T-helper 17 cell (primary cell): ENCODE data around the gene LRP8. TPM values are rescaled to one million over a fixed set of nuclear protein-coding genes. Genes with fewer than 3 reads are reported as not detected.

Source experiments
- ATAC-seq: fragments of 150-1000 bp; cut with Tn5 transposase; 2 replicates; pipeline ENCODE4 v1.10.0; 2021; ENCODE audit warnings: mild to moderate bottlenecking, moderate library complexity
- DNase-seq, 3 donors: peaks; one replicate each; pipeline versions ENCODE4 v3.0.0 to v3.0.0-alpha.2; 2020 to 2021
- H3K9me3 ChIP-seq: one replicate; pipeline ENCODE4 v1.7.0; 2013; ENCODE audit warnings: low read length, mild to moderate bottlenecking; ENCODE audit not compliant: control insufficient read depth, poor library complexity, severe bottlenecking
- H3K27ac Mint-ChIP-seq: one replicate; pipeline ENCODE4 v1.8.0; 2022; ENCODE audit warnings: mild to moderate bottlenecking, moderate library complexity, mixed read lengths
- H3K27me3 Mint-ChIP-seq: one replicate; pipeline ENCODE4 v1.8.0; 2022; ENCODE audit warnings: mixed read lengths
- H3K36me3 Mint-ChIP-seq: one replicate; pipeline ENCODE4 v1.8.0; 2022; ENCODE audit warnings: low read depth, mixed read lengths
- H3K4me1 Mint-ChIP-seq: one replicate; pipeline ENCODE4 v1.8.0; 2022; ENCODE audit warnings: mild to moderate bottlenecking, mixed read lengths
- H3K4me3 Mint-ChIP-seq: one replicate; pipeline ENCODE4 v1.8.0; 2022; ENCODE audit warnings: mild to moderate bottlenecking, moderate library complexity, mixed read lengths
- total RNA-seq, 4 donors: library from RNA in 2 of 4; stranded (reverse) in 2 of 4; gene quantifications; one replicate each; pipeline ENCODE4 v1.2.3 and lab custom pipeline; 2022 to 2026

Gene LRP8
- total RNA-seq, 2 donors from 2014 or later, result 15.1 to 18.6 TPM

DNA sequence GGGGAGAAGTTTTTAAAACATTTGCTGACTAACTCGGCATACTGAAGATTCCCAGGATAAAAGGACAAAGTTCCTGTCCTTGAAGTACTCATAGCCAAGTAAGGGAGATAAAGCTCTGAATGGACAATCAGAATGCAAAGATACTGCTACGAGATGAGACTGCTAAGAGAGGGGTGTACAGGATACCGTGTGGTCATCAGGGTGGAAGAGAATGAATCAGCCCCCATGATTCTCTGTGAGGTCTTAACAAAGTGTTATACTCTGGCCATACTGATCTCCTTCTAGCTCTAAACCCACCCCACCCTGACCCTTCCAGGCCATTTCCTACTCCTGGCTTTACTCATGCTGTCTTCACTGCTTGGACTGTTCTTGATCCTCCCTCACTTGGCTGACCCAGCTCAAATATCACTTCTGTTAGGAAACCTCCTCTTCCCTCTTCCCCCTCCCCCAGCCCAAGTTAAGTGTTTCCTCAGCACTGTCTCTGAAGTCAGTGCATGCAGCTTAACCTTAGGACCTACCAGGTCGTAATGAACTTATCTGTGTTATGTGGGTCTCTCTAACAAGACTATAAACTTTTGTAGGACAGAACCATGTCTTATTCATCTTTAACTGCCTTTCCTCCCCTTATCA lies 73.7 kb downstream of the LRP8 start:
- no peaks in the 10 kb centered on the region for H3K27me3 Mint-ChIP-seq
- H3K36me3 Mint-ChIP-seq, result peaks cover 11% of the 10 kb centered on the region
- H3K4me1 Mint-ChIP-seq, result peaks cover 2% of the 10 kb centered on the region
- DNase-seq (no peak), ATAC-seq (no peak)
- H3K9me3 ChIP-seq, result no peaks in the 10 kb centered on the region
- H3K27ac Mint-ChIP-seq, result no peak overlapping the region
- no peak overlapping the region for H3K4me3 Mint-ChIP-seq

- Mint-ChIP-seq H3K4me3 (no peak overlapping the region), H3K27ac (peak overlapping the region; percentile 62), H3K27me3 (no peaks in the 10 kb centered on the region), H3K4me1 (peaks cover 2% of the 10 kb centered on the region), H3K36me3 (peaks cover 6% of the 10 kb centered on the region)
- no peaks in the 10 kb centered on the region for H3K9me3 ChIP-seq
- DNase-seq (no peak), ATAC-seq (no peak)
These were observed 77.5 kb downstream of the LRP8 start for GRCh38 chr1:53250325-53250724.

GRCh38 chr1:53249706-53250105 lies 78.2 kb downstream of the LRP8 start:
- peaks cover 6% of the 10 kb centered on the region for H3K36me3 Mint-ChIP-seq
- H3K4me3 Mint-ChIP-seq, result no peak overlapping the region
- no peak for DNase-seq
- no peak overlapping the region for H3K27ac Mint-ChIP-seq
- no peaks in the 10 kb centered on the region for H3K27me3 Mint-ChIP-seq
- ATAC-seq, result no peak
- peaks cover 2% of the 10 kb centered on the region for H3K4me1 Mint-ChIP-seq
- H3K9me3 ChIP-seq, result no peaks in the 10 kb centered on the region

DNA sequence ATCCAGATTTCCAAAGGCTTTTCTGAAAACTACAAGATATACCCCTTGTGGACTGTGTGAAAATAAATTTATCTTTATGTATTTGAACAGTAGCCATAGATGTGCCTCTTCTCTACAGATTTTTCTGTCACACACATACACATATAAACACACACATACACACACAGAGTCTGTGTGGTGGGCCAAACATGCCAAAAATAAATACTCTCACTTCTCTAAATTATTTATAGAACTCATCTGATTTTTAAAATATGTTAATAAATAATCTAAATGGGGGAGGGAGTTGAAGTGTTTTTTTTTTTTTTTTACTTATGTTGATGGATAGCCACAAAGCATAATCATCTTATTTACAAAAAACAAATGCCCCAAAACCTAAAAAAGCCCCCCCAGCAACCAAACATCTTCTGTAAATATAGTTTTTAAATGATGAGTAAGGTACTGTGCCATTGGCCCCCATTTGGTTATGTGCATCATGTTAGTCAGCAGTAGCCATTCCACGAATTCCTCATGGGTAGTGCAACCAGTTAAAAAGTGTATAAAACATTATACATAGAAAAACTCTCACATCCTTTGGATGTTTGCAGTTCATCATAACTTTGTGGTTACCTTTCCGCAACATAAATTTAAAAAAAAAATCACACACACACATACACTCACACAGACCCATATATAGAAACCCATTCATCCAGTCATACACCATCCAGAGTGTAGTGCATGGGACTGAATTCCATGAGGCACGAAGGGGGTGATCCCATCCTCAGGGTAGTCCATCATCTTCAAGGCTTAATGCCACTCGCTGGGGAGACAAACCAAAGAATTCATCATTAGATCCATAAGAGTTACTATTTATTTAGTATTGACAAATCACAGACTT lies 81.4 kb downstream of the LRP8 start:
- no peak for ATAC-seq
- H3K27ac Mint-ChIP-seq, result no peak overlapping the region
- H3K27me3 Mint-ChIP-seq, result no peaks in the 10 kb centered on the region
- peaks cover 2% of the 10 kb centered on the region for H3K4me1 Mint-ChIP-seq
- DNase-seq, result no peak
- H3K9me3 ChIP-seq, result no peaks in the 10 kb centered on the region
- H3K36me3 Mint-ChIP-seq, result peaks cover 6% of the 10 kb centered on the region
- no peak overlapping the region for H3K4me3 Mint-ChIP-seq

DNA sequence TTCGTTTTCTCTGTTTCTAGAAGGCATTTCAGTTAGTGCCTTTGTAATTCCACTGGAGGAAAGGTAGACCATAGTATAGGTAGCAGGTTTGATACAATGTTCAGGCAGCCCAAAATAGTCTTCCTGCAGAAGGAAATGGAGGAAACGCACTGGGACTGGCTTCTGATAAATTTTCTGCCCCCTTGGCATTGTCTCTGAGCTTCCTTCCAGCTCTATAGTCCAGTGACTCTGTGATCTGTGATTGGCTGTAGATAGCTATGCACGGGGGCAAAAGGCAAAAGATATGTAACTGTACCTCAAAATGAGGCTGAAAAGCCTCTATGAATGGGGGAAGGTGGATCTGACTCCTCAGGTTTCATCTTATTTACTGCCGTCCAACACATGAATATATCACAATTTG lies 83.7 kb downstream of the LRP8 start:
- no peak for ATAC-seq
- H3K4me1 Mint-ChIP-seq, result peaks cover under 1% of the 10 kb centered on the region

GRCh38 chr1:53242381-53242780 lies 85.5 kb downstream of the LRP8 start:
- Mint-ChIP-seq H3K4me1 (peaks cover 10% of the 10 kb centered on the region), H3K27ac (no peak overlapping the region)
- H3K9me3 ChIP-seq, result no peaks in the 10 kb centered on the region

More for the DNA sequence above, 83.7 kb downstream of the LRP8 start:
- Mint-ChIP-seq H3K36me3 (peaks cover 2% of the 10 kb centered on the region), H3K4me3 (no peak overlapping the region), H3K27me3 (no peaks in the 10 kb centered on the region), H3K27ac (no peak overlapping the region)
- DNase-seq, result no peak
- no peaks in the 10 kb centered on the region for H3K9me3 ChIP-seq

GRCh38 chr1:53241828-53242227 lies 86.0 kb downstream of the LRP8 start:
- H3K9me3 ChIP-seq, result no peaks in the 10 kb centered on the region
- H3K27me3 Mint-ChIP-seq, result no peaks in the 10 kb centered on the region
- H3K4me1 Mint-ChIP-seq, result peaks cover 13% of the 10 kb centered on the region
- ATAC-seq (no peak), DNase-seq (no peak)
- no peak overlapping the region for H3K4me3 Mint-ChIP-seq
- peaks cover 6% of the 10 kb centered on the region for H3K36me3 Mint-ChIP-seq
- no peak overlapping the region for H3K27ac Mint-ChIP-seq

More at GRCh38 chr1:53242381-53242780, 85.5 kb downstream of the LRP8 start:
- H3K27me3 Mint-ChIP-seq, result no peaks in the 10 kb centered on the region
- no peak for ATAC-seq
- DNase-seq, result no peak
- H3K4me3 Mint-ChIP-seq, result no peak overlapping the region
- H3K36me3 Mint-ChIP-seq, result peaks cover 6% of the 10 kb centered on the region

DNA sequence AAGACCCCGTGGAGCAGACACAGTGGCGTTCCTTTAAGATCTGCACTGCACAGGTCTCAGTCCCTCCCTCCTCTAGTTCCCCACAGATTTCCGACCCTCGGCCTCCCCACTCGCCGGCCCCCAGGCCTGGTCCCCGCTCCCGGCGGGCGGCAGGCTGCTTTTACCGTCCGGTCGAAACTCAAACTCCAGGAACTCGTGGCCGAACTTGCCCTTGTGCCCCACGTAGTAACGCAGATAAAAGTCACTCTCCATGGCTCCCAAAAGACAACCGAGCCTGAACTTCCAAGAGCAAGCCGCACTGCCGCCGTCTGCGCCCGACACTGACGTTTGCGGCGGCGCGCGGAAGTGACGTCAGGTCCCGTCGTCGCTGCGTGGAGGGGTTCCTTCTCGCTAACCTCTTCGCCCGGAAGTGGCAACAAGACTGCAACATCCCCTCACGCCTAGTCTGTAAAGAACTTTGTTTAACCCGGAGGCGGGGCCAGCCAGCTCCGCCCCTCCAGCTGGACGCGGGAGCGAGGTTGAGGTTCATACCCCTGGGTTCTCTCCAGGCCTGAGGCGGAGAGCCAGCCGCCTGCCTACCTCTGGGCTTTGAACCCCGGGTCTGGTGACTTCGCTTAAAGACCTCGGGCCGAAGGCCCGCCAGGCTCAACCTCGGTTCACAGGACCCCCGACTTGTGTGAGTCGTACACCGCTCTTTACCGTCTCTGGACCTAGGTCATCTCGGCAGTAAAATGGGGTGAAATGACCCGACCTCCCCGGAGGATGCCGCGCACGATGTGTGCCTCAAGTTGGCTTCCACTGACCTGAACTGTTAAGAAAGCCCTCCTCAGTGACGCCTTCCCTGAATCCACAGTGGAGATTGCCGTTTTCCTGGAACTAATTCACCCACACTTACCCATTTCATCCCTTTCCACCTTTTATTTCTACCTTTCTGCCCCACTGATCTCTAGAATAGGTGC lies 89.4 kb downstream of the LRP8 start, which contains the start of gene MAGOH:
MAGOH (minus strand) TSS at position 322 of the 959 bp plus-strand sequence; CDS start at position 252, 70 bp downstream.
- ATAC-seq (peak; percentile 98), DNase-seq (peak; percentile 87 to 94 (median 88))
- Mint-ChIP-seq H3K27me3 (no peaks in the 10 kb centered on the region), H3K4me3 (peak within 1 kb of the TSS; percentile 99), H3K36me3 (peaks cover 13% of the 10 kb centered on the region), H3K4me1 (peaks cover 23% of the 10 kb centered on the region), H3K27ac (peak within 1 kb of the TSS; percentile 96)
- H3K9me3 ChIP-seq, result no peaks in the 10 kb centered on the region

DNA sequence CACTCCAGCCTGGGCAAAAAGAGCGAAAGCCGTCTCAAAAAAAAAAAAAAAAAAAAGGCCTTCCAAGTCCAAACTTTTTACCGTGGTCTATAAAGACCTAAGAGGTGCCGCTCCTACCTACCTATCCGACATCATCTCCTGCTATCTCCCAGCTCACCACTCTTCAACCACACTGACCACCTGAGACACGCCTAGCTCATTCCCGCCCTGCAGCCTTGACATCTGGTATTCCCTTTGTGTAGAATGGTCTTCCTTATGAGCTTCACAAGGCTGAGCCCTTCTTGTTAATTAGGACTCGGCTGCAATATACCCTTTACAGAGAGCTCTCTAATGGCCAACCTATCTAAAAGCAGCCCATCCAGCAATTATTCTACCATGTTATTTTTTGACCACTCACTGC lies 90.2 kb downstream of the LRP8 start:
- H3K9me3 ChIP-seq, result no peaks in the 10 kb centered on the region
- DNase-seq (no peak), ATAC-seq (no peak)
- Mint-ChIP-seq H3K36me3 (peaks cover 13% of the 10 kb centered on the region), H3K27me3 (no peaks in the 10 kb centered on the region), H3K4me1 (peaks cover 23% of the 10 kb centered on the region), H3K27ac (peak overlapping the region; percentile 96), H3K4me3 (peak overlapping the region; percentile 99)

DNA sequence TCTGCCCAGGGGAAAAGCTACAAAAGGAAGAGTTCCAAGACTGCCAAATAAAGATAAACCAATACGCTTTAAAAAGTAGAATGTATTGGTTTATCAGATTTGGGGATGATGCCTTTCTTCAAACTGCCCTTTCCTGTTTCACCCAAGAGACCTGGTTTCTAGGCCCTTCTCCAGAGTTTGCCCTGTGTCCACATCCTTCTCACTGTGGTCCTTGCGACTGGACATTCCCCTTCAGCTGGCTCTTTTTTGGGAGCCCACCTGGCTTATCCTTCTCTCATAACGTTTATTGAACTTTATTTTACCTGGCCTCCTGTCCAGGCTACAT lies 106.9 kb downstream of the LRP8 start:
- Mint-ChIP-seq H3K4me3 (peak overlapping the region; percentile 85), H3K27ac (peak overlapping the region; percentile 92), H3K4me1 (peaks cover 15% of the 10 kb centered on the region), H3K36me3 (no peaks in the 10 kb centered on the region), H3K27me3 (no peaks in the 10 kb centered on the region)
- H3K9me3 ChIP-seq, result no peaks in the 10 kb centered on the region
- no peak for ATAC-seq
- DNase-seq, result no peak

DNA sequence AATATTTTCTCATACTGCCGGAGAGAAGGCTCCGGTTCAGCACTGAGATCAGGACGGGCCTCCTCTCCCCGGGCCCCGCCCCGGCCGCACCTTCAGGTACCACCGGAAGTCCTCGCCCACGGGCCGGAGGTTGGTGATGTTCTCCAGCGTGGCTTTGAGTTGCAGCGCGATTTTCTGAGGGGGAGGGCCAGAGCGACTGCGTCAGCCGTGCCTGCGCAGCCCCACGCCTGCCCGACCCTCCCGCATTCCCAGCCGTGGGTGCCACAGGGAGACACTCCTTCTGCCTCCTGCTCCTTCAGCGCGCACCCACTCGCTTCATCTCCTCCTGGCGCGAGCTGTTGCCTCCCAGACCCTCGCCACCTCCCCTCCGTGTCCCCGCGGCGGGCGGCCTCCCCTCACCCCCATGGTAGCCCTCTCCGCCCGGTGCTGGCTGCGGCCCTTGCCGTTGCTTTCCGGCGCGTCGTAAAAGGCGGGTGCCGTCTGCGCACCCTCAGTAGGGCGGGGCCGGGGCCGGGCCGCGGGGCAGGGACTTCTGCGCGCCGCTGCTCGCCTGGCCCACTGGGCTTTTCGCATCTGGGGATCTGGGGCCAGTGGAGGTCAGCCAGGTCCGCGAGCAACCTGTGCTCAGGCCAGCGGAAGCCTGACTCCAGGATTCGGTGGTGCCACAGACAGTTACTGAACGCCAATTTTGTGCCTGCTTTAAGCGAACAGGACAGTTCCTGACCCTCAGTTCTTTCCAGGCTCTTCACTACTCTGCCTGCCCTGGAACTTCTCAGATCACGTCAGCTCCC lies 107.5 kb downstream of the LRP8 start, which contains the start of gene CZIB:
CZIB (minus strand) TSS at position 464 of the 791 bp plus-strand sequence; CDS start at position 405, 59 bp downstream.
- Mint-ChIP-seq H3K27ac (peak within 1 kb of the TSS; percentile 92), H3K27me3 (no peaks in the 10 kb centered on the region), H3K36me3 (no peaks in the 10 kb centered on the region), H3K4me3 (peak within 1 kb of the TSS; percentile 85), H3K4me1 (peaks cover 15% of the 10 kb centered on the region)
- no peaks in the 10 kb centered on the region for H3K9me3 ChIP-seq
- DNase-seq (peak; percentile 81 to 91 (median 87)), ATAC-seq (peak; percentile 94)

GRCh38 chr1:53219711-53220110 lies 108.2 kb downstream of the LRP8 start:
- Mint-ChIP-seq H3K4me1 (peaks cover 15% of the 10 kb centered on the region), H3K4me3 (peak overlapping the region; percentile 85), H3K36me3 (no peaks in the 10 kb centered on the region), H3K27ac (peak overlapping the region; percentile 92), H3K27me3 (no peaks in the 10 kb centered on the region)
- ATAC-seq (no peak), DNase-seq (no peak)
- H3K9me3 ChIP-seq, result no peaks in the 10 kb centered on the region
